Measurements from ENCODE around the gene ATP10A. TPM values are rescaled to one million over a fixed set of nuclear protein-coding genes. Genes with fewer than 3 reads are reported as not detected.

The ATP10A gene
- total RNA-seq, 4 donors from 2014 or later = 14.1 to 44.3 (median 23.1) TPM

- TF ChIP-seq, protein P1, sequence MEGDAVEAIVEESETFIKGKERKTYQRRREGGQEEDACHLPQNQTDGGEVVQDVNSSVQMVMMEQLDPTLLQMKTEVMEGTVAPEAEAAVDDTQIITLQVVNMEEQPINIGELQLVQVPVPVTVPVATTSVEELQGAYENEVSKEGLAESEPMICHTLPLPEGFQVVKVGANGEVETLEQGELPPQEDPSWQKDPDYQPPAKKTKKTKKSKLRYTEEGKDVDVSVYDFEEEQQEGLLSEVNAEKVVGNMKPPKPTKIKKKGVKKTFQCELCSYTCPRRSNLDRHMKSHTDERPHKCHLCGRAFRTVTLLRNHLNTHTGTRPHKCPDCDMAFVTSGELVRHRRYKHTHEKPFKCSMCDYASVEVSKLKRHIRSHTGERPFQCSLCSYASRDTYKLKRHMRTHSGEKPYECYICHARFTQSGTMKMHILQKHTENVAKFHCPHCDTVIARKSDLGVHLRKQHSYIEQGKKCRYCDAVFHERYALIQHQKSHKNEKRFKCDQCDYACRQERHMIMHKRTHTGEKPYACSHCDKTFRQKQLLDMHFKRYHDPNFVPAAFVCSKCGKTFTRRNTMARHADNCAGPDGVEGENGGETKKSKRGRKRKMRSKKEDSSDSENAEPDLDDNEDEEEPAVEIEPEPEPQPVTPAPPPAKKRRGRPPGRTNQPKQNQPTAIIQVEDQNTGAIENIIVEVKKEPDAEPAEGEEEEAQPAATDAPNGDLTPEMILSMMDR (IDR thresholded peaks at IDR 0.05; ENCODE audit: low read depth) = no peak
Observed at GRCh38 chr15:25671132-25671531, 192.0 kb downstream of the ATP10A start.

- TF ChIP-seq, protein P1 (IDR thresholded peaks at IDR 0.05; ENCODE audit: low read depth) = no peak
Observed at GRCh38 chr15:25670621-25671020, 192.5 kb downstream of the ATP10A start.

DNA sequence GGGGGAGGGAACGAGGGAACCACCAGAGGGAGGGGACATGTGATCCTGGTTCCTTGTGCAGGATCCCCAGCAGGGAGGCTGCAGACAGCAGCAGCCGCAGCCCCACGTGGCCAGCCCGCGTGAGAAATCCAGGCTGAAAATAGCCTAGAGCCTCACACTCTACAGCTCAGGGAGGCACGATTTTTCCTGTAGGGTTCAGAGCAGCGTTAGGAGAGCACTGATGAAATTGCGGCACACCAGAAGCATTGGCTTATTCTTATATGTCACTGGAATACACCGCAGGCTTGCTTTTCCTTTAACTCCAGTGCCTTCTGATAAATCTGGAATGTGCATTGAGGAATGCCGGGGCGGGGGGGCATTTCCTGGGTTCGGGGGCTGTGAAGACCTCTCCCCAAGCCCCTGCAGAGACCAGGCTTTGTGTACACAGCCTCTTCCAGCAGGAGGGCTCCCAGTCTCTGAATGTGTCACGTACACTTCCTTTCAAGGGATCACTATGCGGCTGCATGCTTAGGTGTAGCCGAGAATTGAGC, 193.0 kb downstream of the ATP10A start:
- TF ChIP-seq, protein P1 (IDR thresholded peaks at IDR 0.05; ENCODE audit: low read depth) = no peak

DNA sequence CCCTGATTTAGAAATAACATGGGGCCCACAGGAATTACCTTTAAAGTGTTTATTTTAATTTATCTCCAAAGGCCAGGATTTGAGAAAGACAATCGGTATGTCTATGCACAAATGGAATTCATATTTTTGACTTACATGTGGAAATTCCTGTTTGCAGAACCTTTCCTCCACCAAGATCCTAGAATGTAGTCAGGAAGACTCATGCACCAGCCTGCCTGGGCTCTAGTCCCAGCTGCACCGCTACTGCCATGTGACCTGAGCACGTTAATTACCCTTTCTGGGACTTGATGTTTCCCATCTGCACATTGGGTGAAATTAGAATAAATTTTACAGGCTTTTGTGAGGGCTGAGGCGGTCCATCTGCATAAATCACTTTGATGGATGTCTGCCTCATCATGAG, 194.2 kb downstream of the ATP10A start:
- TF ChIP-seq, protein P1 (IDR thresholded peaks at IDR 0.05; ENCODE audit: low read depth) = no peak

- TF ChIP-seq, protein P1 (IDR thresholded peaks at IDR 0.05; ENCODE audit: low read depth) = no peak
Observed at GRCh38 chr15:25668236-25668795, 194.8 kb downstream of the ATP10A start.

GRCh38 chr15:25667829-25668228, 195.3 kb downstream of the ATP10A start:
- TF ChIP-seq, protein P1 (IDR thresholded peaks at IDR 0.05; ENCODE audit: low read depth) = no peak

DNA sequence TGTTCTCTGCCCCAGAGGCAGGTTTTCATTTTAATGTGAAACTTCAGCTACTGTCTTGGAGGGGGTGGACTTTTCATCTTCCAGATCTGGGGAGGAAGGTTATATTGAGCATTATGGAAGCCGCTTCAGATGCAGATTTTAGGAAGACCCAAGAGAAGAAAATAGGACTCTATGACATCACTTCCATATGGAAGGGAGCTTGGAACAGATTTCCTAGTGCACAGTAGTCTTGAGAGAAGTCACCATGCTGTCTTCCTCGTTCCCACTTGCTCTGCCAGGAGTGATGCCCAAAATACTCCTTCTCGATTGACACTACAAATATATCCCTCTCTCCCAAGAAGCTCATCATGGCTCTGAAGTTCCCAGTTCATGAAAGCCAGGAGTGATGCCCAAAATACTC, 197.2 kb downstream of the ATP10A start:
- TF ChIP-seq, protein P1 (IDR thresholded peaks at IDR 0.05; ENCODE audit: low read depth) = no peak
